Activated CD8-positive, alpha-beta memory T cell treated with anti-CD3 and anti-CD28 coated beads, Interleukin-2, amount 10 ng/mL, durations not matched to agents 7 days and 5 days (primary cell): ENCODE data around the gene FZD10. TPM values are rescaled to one million over a fixed set of nuclear protein-coding genes. Genes with fewer than 3 reads are reported as not detected.
A peak's percentile ranks its signal among the peaks of the same experiment; 100 is the strongest.

Experiments used
- ATAC-seq: fragments of 150-1000 bp; cut with Tn5 transposase; one replicate; pipeline ENCODE4 v1.10.0; 2021; ENCODE audit warnings: moderate library complexity
- CTCF ChIA-PET: fragments of 350-600 bp; sonication (Branson Sonifier 250); formaldehyde crosslinking; loops from one replicate; lab custom pipeline; 2021; ENCODE audit warnings: antibody characterized with exemption; lab: Charles Lee
- DNase-seq: peaks from one replicate; pipeline ENCODE4 v3.0.0-alpha.2; 2020
- H3K27ac Mint-ChIP-seq: one replicate; pipeline ENCODE4 v1.8.0; 2021; ENCODE audit warnings: mild to moderate bottlenecking, mixed read lengths
- H3K27me3 Mint-ChIP-seq: one replicate; pipeline ENCODE4 v1.8.0; 2021; ENCODE audit warnings: mixed read lengths
- H3K36me3 Mint-ChIP-seq: one replicate; pipeline ENCODE4 v1.8.0; 2021; ENCODE audit warnings: mild to moderate bottlenecking, mixed read lengths
- H3K4me1 Mint-ChIP-seq: one replicate; pipeline ENCODE4 v1.8.0; 2021; ENCODE audit warnings: mixed read lengths
- H3K4me3 Mint-ChIP-seq: one replicate; pipeline ENCODE4 v1.8.0; 2021; ENCODE audit warnings: mild to moderate bottlenecking, moderate library complexity, mixed read lengths
- H3K9me3 Mint-ChIP-seq: one replicate; pipeline ENCODE4 v1.8.0; 2022; ENCODE audit warnings: low read depth, mixed read lengths
- total RNA-seq, 2 experiments: library from RNA; stranded (reverse); gene quantifications; one replicate each; pipeline ENCODE4 v1.2.3, GENCODE V29; 2021

The FZD10 gene
- total RNA-seq, 2 experiments from 2014 or later: not detected

DNA sequence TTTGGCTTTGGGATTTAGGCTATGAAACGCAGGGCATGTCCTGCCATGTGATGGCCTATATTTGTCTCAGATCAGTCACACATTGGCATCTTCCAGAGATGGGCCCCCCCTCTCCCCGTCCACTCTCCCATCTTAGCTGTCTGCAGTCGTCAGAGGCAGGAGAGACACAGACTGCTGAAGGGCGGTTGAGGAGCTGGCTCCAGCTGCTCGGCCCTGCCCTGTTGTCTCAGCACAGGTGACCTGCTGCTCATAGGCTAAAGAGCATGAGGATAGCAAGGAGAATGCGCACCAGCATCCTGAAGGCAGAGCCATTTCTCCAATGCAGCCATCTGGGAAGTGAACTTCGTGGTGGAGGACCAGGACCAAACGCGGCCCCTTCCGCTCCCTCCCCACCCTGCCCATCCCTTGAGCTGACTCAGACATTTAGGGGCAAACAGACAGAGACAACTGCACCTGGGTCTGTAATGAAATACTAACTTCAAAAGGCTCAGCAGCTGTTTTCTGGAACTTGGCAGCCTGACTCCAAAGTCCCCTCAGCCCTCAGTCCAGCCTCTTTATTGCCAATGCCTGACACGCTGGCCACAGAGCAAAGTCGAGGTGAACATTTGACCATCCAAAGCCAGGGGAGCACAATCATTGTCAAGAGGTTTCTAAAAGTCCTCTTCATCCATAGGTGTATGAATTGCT is 22.3 kb downstream of the FZD10 start:
- no peak overlapping the region for H3K27ac Mint-ChIP-seq
- DNase-seq (peak; percentile 14), ATAC-seq (no peak)
- H3K4me1 Mint-ChIP-seq: no peaks in the 10 kb centered on the region
- H3K27me3 Mint-ChIP-seq: no peaks in the 10 kb centered on the region
- CTCF ChIA-PET: no interaction called here
- H3K36me3 Mint-ChIP-seq: no peaks in the 10 kb centered on the region
- no peak overlapping the region for H3K4me3 Mint-ChIP-seq
- peaks cover 9% of the 10 kb centered on the region for H3K9me3 Mint-ChIP-seq

DNA sequence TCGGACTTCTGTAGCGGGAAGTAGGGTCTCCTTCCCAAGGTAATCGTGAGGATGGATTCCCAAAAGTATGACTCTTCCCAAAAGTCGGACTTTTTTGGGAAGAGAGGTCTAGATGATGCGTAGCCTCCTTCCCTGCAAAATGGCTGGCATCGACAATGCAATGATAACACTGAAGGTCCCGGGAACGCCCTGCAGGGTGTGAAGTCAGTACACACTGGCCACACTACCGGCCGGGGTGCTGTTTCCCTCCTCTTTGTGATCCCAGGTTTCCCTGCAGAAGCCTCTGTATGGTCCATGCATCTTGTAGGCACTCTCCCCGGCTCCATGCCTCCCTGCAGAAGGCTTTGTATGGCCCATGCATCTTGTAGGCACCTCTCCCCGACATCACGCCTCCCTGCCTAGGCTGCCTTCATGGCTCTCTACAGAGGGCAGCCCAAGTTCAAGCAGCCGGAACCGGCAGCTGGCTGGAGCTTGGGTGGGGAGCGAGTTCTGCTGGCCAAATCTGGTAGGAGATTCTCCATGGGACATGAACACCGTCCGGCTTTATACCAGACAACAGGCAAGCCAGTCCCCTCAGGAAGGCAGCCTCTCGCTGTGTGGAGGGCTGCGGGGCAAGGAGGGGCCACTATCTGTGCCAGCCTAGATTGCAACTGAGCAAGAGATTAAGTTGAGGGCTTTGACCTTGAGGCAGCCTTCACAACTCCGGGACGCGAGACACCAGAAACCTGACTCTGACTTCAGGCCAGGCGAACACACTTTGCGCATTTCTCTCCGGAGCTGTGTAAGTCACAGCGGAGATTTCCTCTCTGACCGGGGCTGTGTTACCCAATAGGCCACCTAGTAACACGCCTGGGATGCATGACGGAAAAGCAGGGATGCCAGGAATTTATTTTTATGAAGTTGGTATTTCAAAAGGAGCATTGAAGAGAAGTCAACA is 23.5 kb downstream of the FZD10 start:
- Mint-ChIP-seq H3K27ac (no peak overlapping the region), H3K9me3 (peaks cover 9% of the 10 kb centered on the region), H3K27me3 (no peaks in the 10 kb centered on the region), H3K4me3 (no peak overlapping the region), H3K36me3 (no peaks in the 10 kb centered on the region), H3K4me1 (no peaks in the 10 kb centered on the region)
- no peak for ATAC-seq
- CTCF ChIA-PET: no interaction called here
- DNase-seq: no peak

DNA sequence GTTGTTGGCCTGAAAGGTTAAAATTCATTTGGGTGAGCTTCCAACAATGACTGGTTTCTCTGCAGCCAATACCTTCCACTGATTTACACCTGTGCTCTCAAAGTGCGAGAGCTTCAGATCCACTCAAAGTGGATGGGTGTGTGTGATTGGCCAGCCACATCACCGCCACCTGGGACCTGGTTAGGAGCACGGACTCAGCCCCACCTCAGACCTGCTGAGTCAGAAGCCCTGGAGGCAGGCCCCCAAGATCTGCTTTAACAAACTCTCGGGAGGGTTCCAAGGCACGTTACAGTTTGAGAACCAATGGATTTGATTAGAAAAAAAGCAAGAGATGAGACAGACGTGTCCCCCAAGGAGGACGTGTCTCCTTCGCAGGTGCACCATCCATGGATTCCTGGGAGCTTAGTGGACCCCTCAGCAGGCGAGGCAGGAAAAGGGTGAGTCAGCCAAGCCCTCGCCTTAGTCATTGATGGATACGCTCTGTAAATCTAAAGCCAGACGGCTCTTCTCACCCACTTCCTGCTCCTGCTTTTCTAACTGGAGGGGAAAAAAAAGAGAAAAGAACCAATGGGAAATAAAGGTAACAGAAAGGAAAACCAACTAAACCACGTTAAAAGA is 24.5 kb downstream of the FZD10 start:
- no peaks in the 10 kb centered on the region for H3K27me3 Mint-ChIP-seq
- H3K4me3 Mint-ChIP-seq: no peak overlapping the region
- DNase-seq (no peak), ATAC-seq (no peak)
- no peaks in the 10 kb centered on the region for H3K4me1 Mint-ChIP-seq
- no peaks in the 10 kb centered on the region for H3K36me3 Mint-ChIP-seq
- H3K9me3 Mint-ChIP-seq: peaks cover 9% of the 10 kb centered on the region
- no peak overlapping the region for H3K27ac Mint-ChIP-seq
- CTCF ChIA-PET: no interaction called here

DNA sequence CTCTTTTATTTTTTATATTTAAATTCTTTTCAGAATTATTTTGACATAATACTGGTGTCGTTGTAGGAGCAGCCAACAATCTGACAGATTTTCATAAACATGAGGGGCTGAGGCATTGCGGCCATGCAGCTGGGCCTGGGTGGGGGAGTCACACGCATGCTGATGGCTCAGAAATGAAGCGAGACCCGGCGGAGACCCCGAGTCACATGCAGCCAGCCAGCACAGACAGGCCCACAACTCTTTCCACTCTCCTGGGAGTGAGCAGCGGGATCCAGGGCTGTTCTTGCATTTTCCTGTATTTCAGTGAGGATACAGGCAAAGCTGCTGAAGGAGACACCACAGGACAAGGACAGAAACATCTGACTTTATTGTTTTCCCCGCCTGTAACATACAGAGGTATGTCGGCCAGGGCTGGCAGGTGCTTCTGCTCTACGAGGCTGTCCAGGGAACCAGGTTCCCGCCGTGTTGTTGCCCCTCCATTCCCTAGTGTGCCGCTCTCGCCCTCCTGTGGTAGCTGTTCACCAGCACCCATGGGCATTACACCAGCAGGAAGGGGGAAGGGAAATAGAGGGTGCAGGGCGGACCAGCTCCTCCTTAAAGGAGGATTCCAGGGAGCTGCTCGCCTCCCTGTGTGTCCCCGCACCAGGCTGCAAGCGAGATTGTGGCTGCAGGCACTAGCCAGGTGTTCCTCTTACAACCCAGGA is 30.5 kb downstream of the FZD10 start:
- H3K9me3 Mint-ChIP-seq: peaks cover 5% of the 10 kb centered on the region
- no peak overlapping the region for H3K27ac Mint-ChIP-seq
- ATAC-seq (no peak), DNase-seq (no peak)
- CTCF ChIA-PET: no interaction called here
- H3K27me3 Mint-ChIP-seq: no peaks in the 10 kb centered on the region
- no peak overlapping the region for H3K4me3 Mint-ChIP-seq
- no peaks in the 10 kb centered on the region for H3K36me3 Mint-ChIP-seq
- no peaks in the 10 kb centered on the region for H3K4me1 Mint-ChIP-seq

DNA sequence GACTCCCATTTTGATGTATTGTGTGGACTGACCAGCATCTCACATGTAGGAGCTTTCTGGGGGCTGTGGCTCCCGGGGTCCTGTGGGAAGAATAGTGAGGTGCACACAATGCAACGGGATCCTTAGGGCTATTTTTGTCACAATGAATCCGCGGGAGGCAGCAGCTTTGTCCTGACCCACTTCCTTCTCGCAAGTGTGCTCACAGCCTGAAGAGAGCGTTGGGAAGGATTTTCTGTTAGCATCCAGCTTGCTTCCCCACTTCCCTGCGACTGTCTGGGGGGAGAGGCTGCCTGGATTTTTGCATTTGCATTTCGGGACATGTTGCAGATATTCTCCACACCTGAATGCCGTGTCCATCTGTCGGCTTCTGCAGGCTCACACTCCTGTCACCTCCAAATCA is 31.9 kb downstream of the FZD10 start:
- no peak overlapping the region for H3K4me3 Mint-ChIP-seq
- ATAC-seq: no peak
- H3K27ac Mint-ChIP-seq: no peak overlapping the region
- DNase-seq: no peak
- H3K4me1 Mint-ChIP-seq: no peaks in the 10 kb centered on the region
- H3K36me3 Mint-ChIP-seq: no peaks in the 10 kb centered on the region
- no peaks in the 10 kb centered on the region for H3K27me3 Mint-ChIP-seq
- CTCF ChIA-PET: no interaction called here
- peaks cover 7% of the 10 kb centered on the region for H3K9me3 Mint-ChIP-seq

DNA sequence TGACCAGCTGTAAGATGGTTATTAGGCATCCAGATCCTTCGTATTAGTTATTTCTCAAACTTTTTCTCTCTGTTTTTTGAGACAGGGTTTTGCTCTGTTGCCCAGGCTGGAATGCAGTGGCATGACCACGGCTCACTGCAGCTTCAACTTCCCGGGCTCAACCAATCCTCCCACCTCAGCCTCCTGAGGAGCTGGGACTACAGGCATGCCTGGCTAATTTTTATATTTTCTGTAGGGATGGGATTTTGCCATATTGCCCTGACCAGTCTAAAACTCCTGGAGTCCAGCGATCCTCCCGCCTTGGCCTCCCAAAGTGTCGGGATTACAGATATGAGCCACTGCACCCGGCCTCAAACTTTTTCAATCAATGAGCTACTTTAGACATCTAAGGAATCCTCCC is 33.1 kb downstream of the FZD10 start:
- DNase-seq (no peak), ATAC-seq (no peak)
- Mint-ChIP-seq H3K27me3 (no peaks in the 10 kb centered on the region), H3K4me3 (no peak overlapping the region), H3K9me3 (peaks cover 7% of the 10 kb centered on the region), H3K4me1 (no peaks in the 10 kb centered on the region), H3K27ac (no peak overlapping the region), H3K36me3 (no peaks in the 10 kb centered on the region)
- CTCF ChIA-PET: no interaction called here

DNA sequence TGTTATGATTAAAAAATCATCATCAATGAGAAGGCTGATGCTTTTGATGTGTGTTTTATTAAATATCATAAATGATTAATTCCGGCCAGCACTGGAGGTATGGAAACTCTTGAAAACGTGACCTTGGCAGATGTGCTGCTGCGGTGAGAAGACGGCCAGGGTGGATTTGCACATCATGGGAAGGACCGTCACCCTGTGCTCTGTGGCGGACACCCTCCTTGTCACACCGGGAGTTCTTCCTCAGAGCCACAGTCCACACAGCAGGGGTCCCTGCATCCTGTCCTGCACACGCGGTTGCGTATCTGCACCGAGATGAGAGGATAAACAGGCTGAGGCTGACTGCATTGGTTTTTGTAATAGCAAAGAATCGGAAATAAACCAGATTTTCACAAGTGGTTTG is 33.5 kb downstream of the FZD10 start:
- Mint-ChIP-seq H3K4me3 (no peak overlapping the region), H3K36me3 (no peaks in the 10 kb centered on the region), H3K27ac (no peak overlapping the region), H3K27me3 (no peaks in the 10 kb centered on the region), H3K9me3 (peaks cover 7% of the 10 kb centered on the region), H3K4me1 (no peaks in the 10 kb centered on the region)
- DNase-seq (no peak), ATAC-seq (no peak)
- CTCF ChIA-PET: no interaction called here

DNA sequence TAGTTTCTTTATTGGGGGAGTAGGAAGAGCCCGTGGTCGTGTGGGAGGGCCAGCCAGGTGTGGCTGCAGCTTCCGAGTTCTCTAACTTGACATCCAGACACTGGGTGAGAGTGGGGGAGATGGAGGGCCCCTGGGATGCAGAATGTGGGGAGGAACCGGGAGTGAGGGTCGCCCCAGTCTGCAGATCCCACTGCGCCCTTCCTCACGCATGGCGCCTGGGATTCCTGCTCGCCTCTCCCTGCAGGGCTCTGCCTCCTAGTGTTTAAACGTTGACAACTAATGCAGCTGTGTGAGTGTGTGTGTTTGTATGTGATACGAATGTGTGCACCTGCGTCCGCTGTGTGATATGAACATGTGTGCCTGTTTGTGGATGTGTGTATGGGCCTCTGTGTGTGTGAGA is 34.6 kb downstream of the FZD10 start:
- H3K9me3 Mint-ChIP-seq: peaks cover 3% of the 10 kb centered on the region
- H3K4me1 Mint-ChIP-seq: no peaks in the 10 kb centered on the region
- no peak overlapping the region for H3K4me3 Mint-ChIP-seq
- CTCF ChIA-PET: no interaction called here
- ATAC-seq (no peak), DNase-seq (no peak)
- no peak overlapping the region for H3K27ac Mint-ChIP-seq
- no peaks in the 10 kb centered on the region for H3K36me3 Mint-ChIP-seq
- no peaks in the 10 kb centered on the region for H3K27me3 Mint-ChIP-seq

DNA sequence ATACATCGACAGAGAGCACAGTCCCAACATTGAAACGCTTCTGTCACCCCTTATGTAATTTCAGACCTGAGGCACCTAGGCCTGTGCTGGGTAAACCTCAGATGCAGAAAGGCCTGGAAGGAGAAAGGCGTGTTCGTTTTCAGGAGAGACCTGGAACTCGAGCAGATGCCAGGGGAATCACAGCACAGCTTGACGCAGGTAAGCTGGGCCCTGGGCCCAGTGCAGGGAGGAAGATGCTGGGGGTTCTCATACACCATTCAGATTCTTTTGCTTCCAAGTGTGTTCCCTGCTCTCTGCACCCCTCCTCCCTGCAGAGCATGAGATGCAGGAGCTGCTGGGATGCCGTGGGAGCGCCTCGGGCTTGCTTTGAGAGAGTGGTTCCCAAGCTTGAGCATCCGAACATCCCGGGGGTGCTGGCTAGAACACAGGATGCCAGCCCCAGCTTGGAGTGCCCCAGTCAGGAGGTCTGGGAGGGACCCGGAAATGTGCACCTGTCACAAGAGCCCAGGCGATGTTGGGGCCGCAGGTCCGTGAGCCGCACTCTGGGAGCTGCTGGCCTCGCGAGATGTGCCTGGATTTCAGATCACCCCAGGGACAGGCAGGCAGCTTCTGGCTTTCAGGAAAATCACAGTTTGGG is 35.9 kb downstream of the FZD10 start:
- H3K4me1 Mint-ChIP-seq: no peaks in the 10 kb centered on the region
- no peak overlapping the region for H3K27ac Mint-ChIP-seq
- CTCF ChIA-PET: no interaction called here
- DNase-seq: no peak
- peaks cover 3% of the 10 kb centered on the region for H3K9me3 Mint-ChIP-seq
- H3K36me3 Mint-ChIP-seq: no peaks in the 10 kb centered on the region
- ATAC-seq: no peak
- H3K27me3 Mint-ChIP-seq: no peaks in the 10 kb centered on the region
- no peak overlapping the region for H3K4me3 Mint-ChIP-seq

DNA sequence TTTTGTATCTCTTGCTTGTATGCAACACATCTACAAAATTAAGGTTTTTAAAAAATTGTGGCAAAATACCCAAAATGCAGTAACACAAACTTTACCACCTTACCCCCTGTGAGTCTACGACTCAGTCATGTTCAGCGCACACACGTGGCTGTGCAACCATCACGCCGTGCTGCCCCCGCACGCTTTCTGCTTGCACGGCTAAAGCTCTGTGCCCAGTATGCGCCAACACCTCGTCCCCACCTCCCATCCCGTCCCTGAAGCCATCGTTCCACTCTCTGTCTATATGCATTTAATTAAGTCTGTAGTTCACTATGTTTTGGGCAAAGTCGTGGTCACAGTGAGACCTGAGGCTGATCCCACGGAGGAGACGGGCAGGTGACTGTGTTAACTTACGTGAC is 36.4 kb downstream of the FZD10 start:
- Mint-ChIP-seq H3K4me3 (no peak overlapping the region), H3K27ac (no peak overlapping the region), H3K36me3 (no peaks in the 10 kb centered on the region), H3K27me3 (no peaks in the 10 kb centered on the region), H3K9me3 (peaks cover 3% of the 10 kb centered on the region), H3K4me1 (no peaks in the 10 kb centered on the region)
- ATAC-seq: no peak
- no peak for DNase-seq
- CTCF ChIA-PET: no interaction called here

DNA sequence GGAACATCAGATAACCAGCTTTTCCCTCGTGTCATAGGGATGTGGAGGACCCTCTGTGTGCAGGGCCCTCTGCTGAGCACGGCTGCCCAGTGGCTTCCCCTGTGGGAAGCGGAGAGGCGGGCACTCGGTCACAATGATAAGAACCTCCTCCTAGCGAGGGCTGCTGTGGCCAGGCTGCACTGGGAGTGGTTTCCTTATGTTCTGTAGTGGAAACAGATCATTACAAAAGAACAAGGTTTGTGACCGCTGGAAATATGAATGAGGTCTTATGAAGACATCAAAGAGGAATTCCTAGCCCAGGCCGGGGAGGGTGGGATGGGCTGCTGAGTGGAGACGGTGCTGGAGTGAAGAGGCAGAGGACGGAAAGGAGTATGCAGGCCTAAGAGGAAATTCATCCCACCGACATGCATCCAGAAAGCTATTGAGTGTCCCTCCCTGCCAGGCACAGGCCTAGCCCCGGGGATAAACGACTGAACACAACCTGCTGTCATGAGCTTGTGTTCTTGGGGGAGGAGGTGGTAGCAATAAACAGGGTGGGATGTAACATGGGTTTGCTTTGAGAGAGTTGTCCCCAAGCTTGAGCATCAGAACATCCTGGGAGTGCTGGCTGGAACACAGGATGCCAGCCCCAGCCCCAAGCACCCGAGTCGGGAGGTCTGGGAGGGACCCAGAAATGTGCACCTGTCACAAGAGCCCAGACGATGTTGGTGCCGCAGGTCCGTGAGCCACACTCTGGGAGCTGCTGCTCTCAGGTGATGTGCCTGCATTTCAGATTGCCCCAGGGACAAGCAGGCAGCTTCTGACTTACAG is 37.5 kb downstream of the FZD10 start:
- Mint-ChIP-seq H3K36me3 (no peaks in the 10 kb centered on the region), H3K27ac (no peak overlapping the region), H3K4me1 (no peaks in the 10 kb centered on the region), H3K4me3 (no peak overlapping the region), H3K27me3 (no peaks in the 10 kb centered on the region), H3K9me3 (peaks cover 3% of the 10 kb centered on the region)
- no peak for DNase-seq
- ATAC-seq: no peak
- CTCF ChIA-PET: no interaction called here

DNA sequence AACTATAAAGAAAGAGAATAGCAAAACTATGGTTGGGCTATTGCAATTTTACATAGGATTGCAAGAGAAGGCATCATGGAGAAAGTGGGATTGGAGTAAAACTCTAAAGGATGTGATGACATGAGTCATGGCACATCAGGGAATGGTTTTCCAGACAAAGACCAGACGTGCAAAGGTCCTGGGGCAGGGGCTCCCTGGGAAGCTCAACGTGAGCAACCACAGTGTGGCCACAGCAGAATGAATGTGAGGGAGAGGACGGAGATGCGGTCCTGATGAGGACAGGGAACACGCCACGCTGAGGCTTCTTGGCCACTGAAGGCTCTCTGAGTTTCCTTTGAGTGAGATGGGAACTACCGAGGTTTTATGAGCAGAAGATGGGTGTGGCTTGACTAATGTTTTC is 38.2 kb downstream of the FZD10 start:
- CTCF ChIA-PET: no interaction called here
- peaks cover 3% of the 10 kb centered on the region for H3K9me3 Mint-ChIP-seq
- no peak overlapping the region for H3K4me3 Mint-ChIP-seq
- DNase-seq (no peak), ATAC-seq (no peak)
- no peaks in the 10 kb centered on the region for H3K27me3 Mint-ChIP-seq
- no peak overlapping the region for H3K27ac Mint-ChIP-seq
- H3K4me1 Mint-ChIP-seq: no peaks in the 10 kb centered on the region
- no peaks in the 10 kb centered on the region for H3K36me3 Mint-ChIP-seq
